Measurements from ENCODE around the gene ASAP2.

ASAP2 gene

GRCh38 chr2:9187620-9188214, 18.9 kb upstream of the ASAP2 start:
- TF ChIP-seq, protein P1, sequence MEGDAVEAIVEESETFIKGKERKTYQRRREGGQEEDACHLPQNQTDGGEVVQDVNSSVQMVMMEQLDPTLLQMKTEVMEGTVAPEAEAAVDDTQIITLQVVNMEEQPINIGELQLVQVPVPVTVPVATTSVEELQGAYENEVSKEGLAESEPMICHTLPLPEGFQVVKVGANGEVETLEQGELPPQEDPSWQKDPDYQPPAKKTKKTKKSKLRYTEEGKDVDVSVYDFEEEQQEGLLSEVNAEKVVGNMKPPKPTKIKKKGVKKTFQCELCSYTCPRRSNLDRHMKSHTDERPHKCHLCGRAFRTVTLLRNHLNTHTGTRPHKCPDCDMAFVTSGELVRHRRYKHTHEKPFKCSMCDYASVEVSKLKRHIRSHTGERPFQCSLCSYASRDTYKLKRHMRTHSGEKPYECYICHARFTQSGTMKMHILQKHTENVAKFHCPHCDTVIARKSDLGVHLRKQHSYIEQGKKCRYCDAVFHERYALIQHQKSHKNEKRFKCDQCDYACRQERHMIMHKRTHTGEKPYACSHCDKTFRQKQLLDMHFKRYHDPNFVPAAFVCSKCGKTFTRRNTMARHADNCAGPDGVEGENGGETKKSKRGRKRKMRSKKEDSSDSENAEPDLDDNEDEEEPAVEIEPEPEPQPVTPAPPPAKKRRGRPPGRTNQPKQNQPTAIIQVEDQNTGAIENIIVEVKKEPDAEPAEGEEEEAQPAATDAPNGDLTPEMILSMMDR (IDR thresholded peaks at IDR 0.05; ENCODE audit: control insufficient read depth, insufficient read depth, low read depth, low read length, missing control alignments) = no peak
- DNase-seq (ENCODE audit: low read depth) = no peak
- H3K4me3 ChIP-seq (ENCODE audit: control insufficient read depth, low read depth, low read length) = no peak overlapping the region

DNA sequence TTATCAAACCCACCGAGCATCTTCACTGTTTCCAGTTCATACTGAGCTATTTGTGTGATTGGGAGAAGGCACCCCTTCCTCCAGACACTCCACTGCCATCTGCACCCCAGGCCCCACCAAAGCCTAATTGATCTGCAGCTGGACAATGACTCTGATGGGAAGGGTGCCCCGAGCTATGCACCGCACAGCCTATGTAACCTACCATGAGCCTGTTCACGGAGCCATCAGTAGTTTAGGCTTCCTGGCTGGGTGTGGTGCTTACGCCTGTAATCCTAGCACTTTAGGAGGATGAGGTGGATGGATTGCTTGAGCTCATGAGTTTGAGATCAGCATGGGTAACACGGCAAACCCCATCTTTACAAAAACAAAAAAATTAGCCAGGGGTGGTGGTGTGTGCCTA, 17.8 kb upstream of the ASAP2 start:
- DNase-seq (ENCODE audit: low read depth) = no peak
- TF ChIP-seq, protein P1 (IDR thresholded peaks at IDR 0.05; ENCODE audit: control insufficient read depth, insufficient read depth, low read depth, low read length, missing control alignments) = no peak

DNA sequence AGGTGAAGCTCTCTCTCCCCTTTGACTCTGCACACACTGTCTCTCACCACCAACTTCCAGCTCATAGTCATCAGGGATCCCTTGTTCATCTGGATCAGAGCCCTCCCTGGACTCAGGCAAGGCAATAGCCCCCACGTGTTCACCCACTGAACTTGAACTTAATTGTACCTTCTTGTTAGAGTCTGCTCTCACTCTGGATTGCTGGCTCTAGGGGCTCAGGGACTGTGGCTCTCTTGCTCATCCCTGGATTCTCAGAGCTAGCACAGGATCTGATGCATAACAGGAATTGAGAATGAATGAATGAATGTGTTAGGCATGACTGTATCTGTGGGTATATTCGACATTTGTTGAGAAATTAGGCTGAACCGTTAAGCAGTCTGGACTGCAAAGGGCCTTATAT, 16.7 kb upstream of the ASAP2 start:
- no peak for DNase-seq (ENCODE audit: low read depth)
- H3K4me3 ChIP-seq (ENCODE audit: control insufficient read depth, low read depth, low read length) = no peak overlapping the region
- TF ChIP-seq, protein P1 (IDR thresholded peaks at IDR 0.05; ENCODE audit: control insufficient read depth, insufficient read depth, low read depth, low read length, missing control alignments) = no peak

More for the DNA sequence above, 17.8 kb upstream of the ASAP2 start:
- no peak overlapping the region for H3K4me3 ChIP-seq (ENCODE audit: control insufficient read depth, low read depth, low read length)

DNA sequence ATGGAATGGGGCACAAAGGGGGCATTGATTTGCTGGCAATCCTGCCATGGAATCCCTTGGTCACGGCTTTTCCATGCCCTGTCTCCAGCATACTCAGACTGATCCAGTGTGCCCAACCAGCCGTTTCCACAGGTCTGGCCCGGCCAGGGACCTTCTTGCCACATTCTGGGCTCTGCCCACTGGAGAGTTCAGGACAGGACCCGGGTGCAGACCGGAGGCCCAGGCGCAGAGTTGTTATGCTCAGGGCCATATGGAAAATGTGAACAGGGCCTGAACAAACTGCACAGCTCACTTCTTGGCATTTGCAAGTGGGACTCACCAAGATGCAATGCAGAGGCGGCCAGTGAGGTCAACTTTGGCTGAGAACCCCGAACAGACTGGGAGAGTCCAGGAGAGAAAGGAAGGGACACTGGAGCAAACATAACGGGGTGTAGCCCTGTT, 15.6 kb upstream of the ASAP2 start:
- DNase-seq (ENCODE audit: low read depth) = peak; percentile 79
- TF ChIP-seq, protein P1 (IDR thresholded peaks at IDR 0.05; ENCODE audit: control insufficient read depth, insufficient read depth, low read depth, low read length, missing control alignments) = no peak
- no peak overlapping the region for H3K4me3 ChIP-seq (ENCODE audit: control insufficient read depth, low read depth, low read length)

DNA sequence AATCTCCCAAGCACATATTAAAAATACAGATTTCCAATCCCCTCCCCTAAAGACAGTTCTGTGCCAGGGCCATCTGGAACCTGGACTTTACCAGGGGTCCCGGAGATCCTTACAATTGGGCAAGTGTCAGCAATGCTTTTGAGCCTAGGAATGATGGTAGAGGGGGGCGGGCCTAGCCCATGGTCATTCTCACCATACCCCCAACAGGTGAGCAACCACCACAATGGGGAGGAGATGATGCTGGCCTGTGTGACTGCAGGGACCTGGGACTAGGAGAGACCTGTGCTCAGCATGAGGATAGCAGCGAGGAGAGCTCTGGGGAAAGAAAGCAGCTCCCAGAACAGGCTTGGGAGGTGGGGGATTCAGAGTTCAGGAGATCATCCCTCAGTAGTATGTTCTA, 13.9 kb upstream of the ASAP2 start:
- H3K4me3 ChIP-seq (ENCODE audit: control insufficient read depth, low read depth, low read length) = no peak overlapping the region
- TF ChIP-seq, protein P1 (IDR thresholded peaks at IDR 0.05; ENCODE audit: control insufficient read depth, insufficient read depth, low read depth, low read length, missing control alignments) = no peak
- DNase-seq (ENCODE audit: low read depth) = no peak

DNA sequence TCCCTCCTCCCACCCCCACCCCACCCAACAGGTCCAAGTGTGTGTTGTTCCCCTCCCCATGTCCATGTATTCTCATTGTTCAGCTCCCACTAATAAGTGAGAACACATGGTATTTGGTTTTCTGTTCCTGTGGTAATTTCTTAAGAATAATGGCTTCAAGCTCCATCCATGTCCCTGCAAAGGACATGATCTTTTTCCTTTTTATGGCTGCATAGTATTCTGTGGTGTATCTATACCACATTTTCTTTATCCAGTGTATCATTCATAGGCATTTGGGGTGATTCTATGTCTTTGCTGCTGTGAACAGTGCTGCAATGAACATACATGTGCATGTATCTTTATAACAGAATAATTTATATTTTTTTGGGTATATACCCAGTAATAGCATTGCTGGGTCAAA, 12.3 kb upstream of the ASAP2 start:
- no peak for DNase-seq (ENCODE audit: low read depth)
- H3K4me3 ChIP-seq (ENCODE audit: control insufficient read depth, low read depth, low read length) = no peak overlapping the region
- TF ChIP-seq, protein P1 (IDR thresholded peaks at IDR 0.05; ENCODE audit: control insufficient read depth, insufficient read depth, low read depth, low read length, missing control alignments) = no peak
